Upper lobe of left lung (tissue), 6 donors: ENCODE results near the gene C20orf204. TPM values are rescaled to one million over a fixed set of nuclear protein-coding genes. Genes with fewer than 3 reads are reported as not detected.

ENCODE experiments used
- ATAC-seq, 2 donors: fragments of 200-7000 bp; cut with Tn5 transposase; one replicate each; pipeline ENCODE4 v1.9.1; 2022; ENCODE audit warnings: mild to moderate bottlenecking in 2 of 2, moderate library complexity in 2 of 2; ENCODE audit not compliant: low FRiP score in 2 of 2
- DNase-seq, 2 donors: peaks; one replicate each; pipeline ENCODE4 v3.0.0-alpha.2; 2019 to 2020
- H3K27ac ChIP-seq, 4 donors: fragments of 200-600 bp; sonication (generic); one replicate each; pipeline ENCODE4 v1.5.1; 2016 to 2019
- H3K27me3 ChIP-seq, 4 donors: fragments of 200-600 bp; sonication (generic); one replicate each; pipeline ENCODE4 v1.5.1; 2017 to 2019
- H3K36me3 ChIP-seq, 4 donors: fragments of 200-600 bp; sonication (generic); one replicate each; pipeline ENCODE4 v1.5.1; 2016 to 2019
- H3K4me1 ChIP-seq, 4 donors: fragments of 200-600 bp; sonication (generic); one replicate each; pipeline ENCODE4 v1.5.1; 2018 to 2019
- H3K4me3 ChIP-seq, 4 donors: fragments of 200-600 bp; sonication (generic); one replicate each; pipeline ENCODE4 v1.5.1; 2017 to 2019; ENCODE audit warnings: mild to moderate bottlenecking in 2 of 4, moderate library complexity in 1 of 4
- H3K9me3 ChIP-seq, 4 donors: fragments of 200-600 bp; sonication (generic); one replicate each; pipeline ENCODE4 v1.5.1; 2018 to 2019
- CTCF ChIP-seq, 6 experiments: fragments of 450-650 bp in 4 of 6; fragments of 200-600 bp in 2 of 6; sonication (generic) in 2 of 6; IDR thresholded peaks; one replicate each; pipeline ENCODE4 v1.5.1; 2016 to 2019; ENCODE audit warnings: antibody characterized with exemption in 6 of 6
- EP300 ChIP-seq, 4 donors: sonication (generic); formaldehyde crosslinking; IDR thresholded peaks; one replicate each; pipeline ENCODE4 v1.5.1; 2017; ENCODE audit warnings: antibody characterized with exemption in 4 of 4, control low read depth in 2 of 4
- POLR2A ChIP-seq, 4 donors: fragments of 450-650 bp; IDR thresholded peaks; one replicate each; pipeline ENCODE4 v1.5.1; 2016 to 2017; ENCODE audit warnings: antibody characterized with exemption in 4 of 4, mild to moderate bottlenecking in 2 of 4
- POLR2AphosphoS5 ChIP-seq, 2 donors: sonication (generic); formaldehyde crosslinking; IDR thresholded peaks; one replicate each; pipeline ENCODE4 v1.5.1; 2017; ENCODE audit warnings: antibody characterized with exemption in 2 of 2
- WGBS, 2 donors: methylation state at CpG; one replicate each; pipeline ENCODE4 v1.1.5; 2017 to 2018; 5-methylcytosine and 5-hydroxymethylcytosine counted together
- total RNA-seq, 6 donors: library from RNA; depleted of rRNA in 4 of 6; stranded (reverse); fragments of >200 nt in 4 of 6; gene quantifications; one replicate each; pipeline versions ENCODE4 v1.1.0 to v1.2.1, GENCODE V29; 2016 to 2021
- donor health status: DM: no; HTN: no; CAD: no; lungs with moderate emphysema.
- donor health status: DM: no; HTN: yes; CAD: no; lungs with severe emphysema.

The C20orf204 gene
- total RNA-seq, 6 donors from 2014 or later, result 0.44 to 2.3 (median 1.7) TPM

GRCh38 chr20:64049878-64050260 is 13.9 kb downstream of the C20orf204 start:
- peaks cover 0 to 33% (median 13%) of the 10 kb centered on the region in 4 donors for H3K27me3 ChIP-seq
- WGBS, 2 donors, result 9% methylated on average over 14 of the region's 16 CpGs; no CpG with 5 or more reads in 1 of the 2 donors
- no peaks in the 10 kb centered on the region for H3K9me3 ChIP-seq

GRCh38 chr20:64050261-64051032 is 14.5 kb downstream of the C20orf204 start:
- Histone ChIP-seq H3K4me1 (peaks cover 21 to 62% (median 42%) of the 10 kb centered on the region in 4 donors), H3K9me3 (no peaks in the 10 kb centered on the region), H3K27ac (peak overlapping the region; percentile 81 to 90 (median 88)), H3K27me3 (peaks cover 0 to 33% (median 13%) of the 10 kb centered on the region in 4 donors), H3K4me3 (peak overlapping the region in 3 of 4 donors; percentile 40 to 66 (median 52)), H3K36me3 (peaks cover 0 to 17% (median 7%) of the 10 kb centered on the region in 4 donors)
- TF ChIP-seq POLR2A (IDR thresholded peaks at IDR 0.05) (no peak), POLR2AphosphoS5 (IDR thresholded peaks at IDR 0.05) (no peak), EP300 (IDR thresholded peaks at IDR 0.05) (no peak), CTCF (IDR thresholded peaks at IDR 0.05) (peak in 2 of 6 experiments; percentile 13 to 15)
- DNase-seq, result peak in 1 of 2 donors; percentile 62
- WGBS, 2 donors, result 56 to 71% methylated on average over 7 to 22 of the region's 23 CpGs
- ATAC-seq, result no peak

More at GRCh38 chr20:64049878-64050260, 13.9 kb downstream of the C20orf204 start:
- DNase-seq (no peak), ATAC-seq (no peak)
- peak overlapping the region; percentile 20 to 66 (median 46) for H3K4me3 ChIP-seq
- peaks cover 15 to 62% (median 38%) of the 10 kb centered on the region in 4 donors for H3K4me1 ChIP-seq
- no peak for TF ChIP-seq CTCF (IDR thresholded peaks at IDR 0.05)
- no peak for TF ChIP-seq POLR2A (IDR thresholded peaks at IDR 0.05)
- no peak for TF ChIP-seq POLR2AphosphoS5 (IDR thresholded peaks at IDR 0.05)
- peak overlapping the region; percentile 81 to 90 (median 88) for H3K27ac ChIP-seq
- peaks cover 0 to 17% (median 7%) of the 10 kb centered on the region in 4 donors for H3K36me3 ChIP-seq

- DNase-seq (peak in 1 of 2 donors; percentile 57), ATAC-seq (no peak)
- H3K27ac ChIP-seq, result peak overlapping the region; percentile 81 to 90 (median 88)
- H3K4me1 ChIP-seq, result peaks cover 24 to 68% (median 47%) of the 10 kb centered on the region in 4 donors
- 79 to 100% methylated on average over 1 to 11 of the region's 11 CpGs for WGBS, 2 donors
- peak overlapping the region in 2 of 4 donors; percentile 40 to 66 for H3K4me3 ChIP-seq
- peaks cover 0 to 33% (median 13%) of the 10 kb centered on the region in 4 donors for H3K27me3 ChIP-seq
- TF ChIP-seq CTCF (IDR thresholded peaks at IDR 0.05) (no peak), POLR2A (IDR thresholded peaks at IDR 0.05) (no peak), EP300 (IDR thresholded peaks at IDR 0.05) (no peak), POLR2AphosphoS5 (IDR thresholded peaks at IDR 0.05) (no peak)
- no peaks in the 10 kb centered on the region for H3K9me3 ChIP-seq
- peaks cover 0 to 17% (median 7%) of the 10 kb centered on the region in 4 donors for H3K36me3 ChIP-seq
Observed at GRCh38 chr20:64051033-64051452, 15.1 kb downstream of the C20orf204 start.

- DNase-seq (peak; percentile 72 to 84), ATAC-seq (peak in 1 of 2 donors; percentile 54)
- 60 to 73% methylated on average over 1 to 13 of the region's 15 CpGs for WGBS, 2 donors
- Histone ChIP-seq H3K27ac (peak overlapping the region; percentile 88 to 93 (median 90)), H3K4me3 (peak overlapping the region in 1 of 4 donors; percentile 66), H3K9me3 (no peaks in the 10 kb centered on the region), H3K4me1 (peaks cover 31 to 75% (median 54%) of the 10 kb centered on the region in 4 donors), H3K27me3 (peaks cover 0 to 33% (median 13%) of the 10 kb centered on the region in 4 donors), H3K36me3 (peaks cover 0 to 14% (median 6%) of the 10 kb centered on the region in 4 donors)
- TF ChIP-seq CTCF (IDR thresholded peaks at IDR 0.05) (no peak), POLR2AphosphoS5 (IDR thresholded peaks at IDR 0.05) (peak; percentile 62 to 83), EP300 (IDR thresholded peaks at IDR 0.05) (peak in 2 of 4 donors; percentile 16 to 75), POLR2A (IDR thresholded peaks at IDR 0.05) (peak in 1 of 4 donors; percentile 44)
Observed at GRCh38 chr20:64051561-64052325, 15.8 kb downstream of the C20orf204 start.
